ENCODE results near the gene HCN3.

DNA sequence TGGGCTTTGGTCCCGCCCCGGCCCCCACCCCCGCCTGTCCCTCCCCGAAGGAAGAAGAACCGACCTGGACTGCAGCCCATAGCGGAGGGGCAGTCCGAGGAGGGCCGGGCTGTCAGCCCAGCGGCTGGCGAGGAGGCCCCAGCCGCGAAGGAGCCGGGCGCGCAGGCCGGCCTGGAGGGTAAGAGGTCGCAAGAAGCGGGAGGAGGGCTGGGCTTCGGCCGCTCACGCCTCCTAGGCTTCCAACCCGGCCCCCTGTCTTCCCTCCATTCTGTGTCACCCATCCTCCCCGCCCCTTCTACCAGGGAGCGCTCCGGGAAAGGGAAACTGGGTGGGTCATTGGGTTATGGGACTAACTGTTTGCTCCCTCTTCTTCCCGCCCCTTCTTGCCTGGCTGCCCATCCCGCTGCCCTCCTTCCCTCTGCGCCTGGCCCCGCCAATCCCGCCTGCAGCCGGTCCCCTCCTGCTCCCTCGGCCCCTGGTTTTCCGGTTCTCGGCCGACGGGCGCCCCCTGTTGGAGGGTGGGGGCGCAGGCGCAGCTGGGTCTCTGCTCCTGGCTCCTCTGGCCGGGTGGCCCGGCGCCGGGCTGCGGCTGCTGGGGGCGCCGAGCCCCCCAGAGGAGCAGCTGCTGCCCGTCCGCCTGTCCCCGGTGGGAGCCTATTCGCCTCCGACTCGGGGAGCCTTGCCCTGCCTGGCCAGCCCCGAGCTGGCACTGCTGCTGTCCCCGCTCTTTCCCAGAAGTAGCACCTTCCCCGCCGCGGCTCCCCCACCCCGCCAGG, 45.9 kb downstream of the HCN3 start:
- TF ChIP-seq CTCF (IDR thresholded peaks at IDR 0.05; ENCODE audit: extremely low read depth in 1 of 2, insufficient read depth in 1 of 2, low read depth in 1 of 2, low read length in 2 of 2) (peak; percentile 95), POLR2A (IDR thresholded peaks at IDR 0.05; ENCODE audit: low read depth, low read length) (peak; percentile 67), MYC (IDR thresholded peaks at IDR 0.05; ENCODE audit: low read depth, low read length) (no peak), JUN (IDR thresholded peaks at IDR 0.05; ENCODE audit: borderline replicate concordance, insufficient read depth, insufficient read length, low read depth) (no peak), POLR2AphosphoS5 (IDR thresholded peaks at IDR 0.05; ENCODE audit: insufficient read depth, low read depth, low read length) (peak; percentile 71), EZH2 (IDR thresholded peaks at IDR 0.05; ENCODE audit: borderline replicate concordance, low read depth, low read length, severe bottlenecking) (no peak), MAX (IDR thresholded peaks at IDR 0.05; ENCODE audit: insufficient read depth, insufficient read length) (no peak), GATA2 (IDR thresholded peaks at IDR 0.05; ENCODE audit: insufficient read depth, insufficient read length, low read depth, low read length) (no peak), FOS (IDR thresholded peaks at IDR 0.05; ENCODE audit: borderline replicate concordance, insufficient read depth, low read length) (no peak)
